CD4-positive, alpha-beta T cell treated with Interleukin-2 at 100 ng/mL for 4 hours (primary cell): ENCODE measurements around the gene FAM13C.
"Not testable (repeated sequence)": the region's sequence is repeated elsewhere in the genome, so short reads cannot be mapped to it uniquely, and the experiment has no call there.

Experiments used
- DNase-seq: peaks from one replicate; pipeline ENCODE4 v3.0.0-alpha.2; 2020; ENCODE audit warnings: low spot score

The FAM13C gene

DNA sequence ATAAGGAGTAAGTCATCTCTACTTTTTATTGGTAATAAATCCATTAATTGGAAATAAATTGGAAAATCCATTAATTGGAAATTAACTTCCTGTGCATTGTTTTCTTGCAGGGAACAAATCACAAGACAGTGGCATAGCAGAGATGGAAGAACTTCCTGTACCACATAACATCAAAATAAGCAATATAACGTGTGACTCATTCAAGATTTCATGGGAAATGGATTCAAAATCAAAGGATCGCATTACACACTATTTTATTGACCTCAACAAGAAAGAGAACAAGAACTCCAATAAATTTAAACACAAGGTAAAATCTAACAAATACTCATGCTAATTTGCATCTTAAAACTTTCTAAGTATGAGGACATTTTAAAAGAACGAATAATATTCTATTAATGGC is 128.2 kb downstream of the FAM13C start:
- DNase-seq: no peak

DNA sequence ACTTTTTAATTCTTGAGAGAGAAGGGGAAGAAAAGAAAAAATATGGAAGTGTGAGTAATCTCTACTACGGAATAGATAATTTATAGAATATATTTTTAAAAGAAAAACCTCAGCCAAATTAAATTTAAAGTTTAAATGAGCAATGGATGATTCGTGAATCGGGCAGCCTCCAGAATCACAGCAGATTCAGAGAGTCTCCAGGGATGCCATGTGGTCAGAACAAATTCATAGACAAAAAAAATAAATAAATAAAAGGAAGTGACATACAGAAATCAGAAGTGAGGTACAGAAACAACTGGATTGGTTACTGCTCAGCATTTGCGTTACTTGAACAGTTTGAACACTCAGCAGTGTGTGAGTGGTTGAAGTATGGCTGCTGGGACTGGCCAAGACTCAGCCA is 132.9 kb downstream of the FAM13C start:
- no peak for DNase-seq

DNA sequence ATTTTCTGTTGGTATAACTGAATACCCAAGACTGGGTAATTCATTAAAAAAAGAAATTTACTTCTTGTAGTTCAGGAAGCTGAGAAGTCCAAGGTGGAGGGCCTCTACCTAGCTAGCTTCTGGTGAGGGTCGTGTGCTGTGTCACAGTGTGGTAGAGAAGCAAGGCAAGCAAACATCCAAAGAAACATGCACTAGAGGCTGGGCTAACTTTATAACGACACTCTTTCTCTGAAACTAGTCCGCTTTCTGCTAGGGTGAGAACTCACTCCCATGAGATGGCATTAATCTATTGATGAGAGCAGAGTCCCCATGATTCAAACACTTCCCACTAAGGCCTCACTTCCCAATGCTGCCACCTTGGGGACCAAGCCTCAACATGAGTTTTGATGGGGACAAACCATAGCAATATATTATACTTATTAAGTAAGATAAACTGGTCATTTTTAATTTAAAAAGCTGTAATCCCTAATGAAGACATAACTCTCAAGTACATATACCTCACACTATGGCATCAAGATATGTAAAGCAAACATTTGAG is 135.1 kb downstream of the FAM13C start:
- no peak for DNase-seq

DNA sequence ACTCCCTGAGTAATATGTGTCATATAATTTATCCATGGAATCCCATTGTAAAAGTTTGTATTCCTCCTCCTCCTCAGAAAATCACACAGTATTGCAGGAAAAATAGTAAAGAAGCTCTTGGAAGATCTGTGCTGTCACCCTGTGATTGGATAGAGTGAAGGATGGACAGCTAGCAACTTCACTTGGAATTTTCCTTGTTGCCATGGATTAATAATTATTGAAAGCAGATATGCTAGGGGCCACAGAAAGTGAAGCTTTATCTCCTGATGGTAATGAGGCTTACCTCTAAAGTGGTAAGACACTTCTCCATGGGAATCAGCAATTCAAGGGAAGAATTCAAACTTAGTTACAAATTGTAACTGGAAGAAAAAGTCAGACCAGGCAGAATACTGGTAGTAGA is 137.1 kb downstream of the FAM13C start:
- no peak for DNase-seq

DNA sequence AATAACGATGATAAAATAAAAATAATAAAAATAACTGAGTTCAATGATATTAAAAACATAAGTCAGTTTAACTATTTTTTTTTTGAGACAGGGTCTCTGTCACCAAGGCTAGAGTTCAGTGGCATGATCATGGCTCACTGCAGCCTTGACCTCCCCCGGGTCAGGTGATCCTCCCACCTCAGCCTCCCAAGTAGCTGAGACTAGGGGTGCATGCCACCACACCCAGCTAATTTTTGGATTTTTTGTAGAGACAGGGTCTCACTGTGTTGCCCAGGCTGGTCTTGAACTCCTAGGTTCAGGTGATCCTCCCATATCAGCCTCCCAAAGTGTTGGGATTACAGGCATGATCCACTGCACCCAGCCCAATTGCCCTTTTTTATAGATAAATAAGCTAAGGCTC is 138.8 kb downstream of the FAM13C start:
- not testable (repeated sequence) for DNase-seq

DNA sequence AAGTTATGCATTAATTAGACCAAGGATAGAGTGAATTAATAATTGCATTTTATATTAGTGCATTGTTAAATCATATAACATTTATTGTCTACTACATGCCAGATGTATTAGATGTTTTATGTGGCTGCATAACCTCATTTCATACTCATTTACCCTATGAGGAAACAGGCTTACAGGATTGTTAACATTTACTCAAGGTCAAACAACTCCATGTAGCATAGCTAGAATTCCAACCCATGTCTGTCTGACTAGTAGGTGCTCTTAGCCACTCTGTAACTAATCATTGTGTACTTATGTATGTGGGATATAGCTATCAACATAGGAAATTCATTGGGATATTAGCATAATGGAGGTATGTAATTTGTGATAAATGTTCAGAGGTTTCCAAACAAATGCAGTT is 139.6 kb downstream of the FAM13C start:
- DNase-seq: no peak

DNA sequence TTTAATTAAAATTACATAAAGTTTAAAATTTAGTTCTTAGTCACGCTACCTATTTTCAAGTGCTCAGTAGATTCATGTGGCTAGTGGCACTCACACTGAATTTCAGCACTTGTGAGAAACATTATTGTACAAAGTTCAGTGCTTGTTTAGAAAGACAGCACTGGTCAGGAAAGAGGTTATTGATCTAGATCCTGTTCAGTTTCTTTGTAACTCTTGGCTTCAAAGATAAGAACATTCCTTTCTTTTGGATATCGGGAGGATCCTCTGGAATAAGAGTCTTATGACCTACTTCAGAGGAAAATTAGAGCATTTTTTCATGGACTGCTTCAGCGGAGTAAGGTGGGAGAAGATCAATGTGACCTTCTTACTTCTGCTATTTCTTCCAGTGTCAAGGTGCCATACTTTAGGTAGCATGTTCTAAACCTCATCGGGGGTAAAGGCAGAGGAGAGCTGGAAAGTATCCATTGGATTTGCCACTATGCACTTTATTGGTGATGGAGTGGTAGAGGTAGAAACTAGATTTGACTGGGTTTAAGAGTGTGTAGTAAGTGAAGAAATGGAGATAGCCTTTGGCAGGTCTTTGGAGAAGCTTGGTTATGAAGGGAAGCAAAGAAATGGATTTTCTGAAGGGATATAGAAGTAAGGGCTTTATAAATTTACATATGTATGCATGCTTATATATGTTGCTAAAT is 146.0 kb downstream of the FAM13C start:
- no peak for DNase-seq

DNA sequence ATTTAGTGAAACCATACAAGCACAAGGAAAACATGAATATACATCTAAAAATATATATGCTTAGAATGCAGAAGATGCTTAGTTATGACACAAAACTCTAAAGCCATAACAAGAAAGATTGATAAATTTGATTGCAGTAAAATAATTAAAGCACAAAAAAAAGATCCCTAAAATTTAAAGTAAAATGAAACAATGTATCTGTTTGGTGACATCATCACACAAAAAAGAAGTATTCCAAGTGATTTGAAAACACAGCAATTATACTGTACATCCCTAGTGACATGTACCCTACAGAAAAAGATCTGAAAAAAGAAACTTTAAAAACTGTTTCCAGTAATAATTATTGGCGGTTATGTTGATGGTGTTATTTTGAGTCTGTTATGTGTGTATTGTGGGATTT is 148.2 kb downstream of the FAM13C start:
- DNase-seq: no peak

DNA sequence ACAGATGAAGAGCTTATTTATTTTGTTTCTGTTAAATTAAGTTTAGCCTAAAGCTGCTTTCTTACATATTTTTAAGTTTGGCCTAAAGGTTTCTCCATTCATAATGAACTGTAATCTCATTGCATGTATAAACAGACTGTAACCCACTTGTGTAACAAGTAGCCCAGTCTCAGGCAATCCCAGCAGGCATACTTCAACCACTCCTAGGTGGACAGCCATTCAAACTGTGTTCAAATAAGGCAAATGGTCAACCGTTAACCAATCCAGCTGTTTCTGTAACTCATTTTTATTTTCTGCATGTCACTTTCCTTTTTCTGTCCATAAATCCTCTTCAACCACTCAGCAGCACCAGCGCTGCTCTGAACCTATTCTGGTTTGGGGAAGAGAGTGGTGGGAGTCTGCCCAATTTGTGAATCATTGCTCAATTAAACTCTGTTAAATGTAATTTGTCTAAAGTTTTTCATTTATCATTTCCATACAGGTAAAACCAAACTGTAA is 150.0 kb downstream of the FAM13C start:
- DNase-seq: no peak

DNA sequence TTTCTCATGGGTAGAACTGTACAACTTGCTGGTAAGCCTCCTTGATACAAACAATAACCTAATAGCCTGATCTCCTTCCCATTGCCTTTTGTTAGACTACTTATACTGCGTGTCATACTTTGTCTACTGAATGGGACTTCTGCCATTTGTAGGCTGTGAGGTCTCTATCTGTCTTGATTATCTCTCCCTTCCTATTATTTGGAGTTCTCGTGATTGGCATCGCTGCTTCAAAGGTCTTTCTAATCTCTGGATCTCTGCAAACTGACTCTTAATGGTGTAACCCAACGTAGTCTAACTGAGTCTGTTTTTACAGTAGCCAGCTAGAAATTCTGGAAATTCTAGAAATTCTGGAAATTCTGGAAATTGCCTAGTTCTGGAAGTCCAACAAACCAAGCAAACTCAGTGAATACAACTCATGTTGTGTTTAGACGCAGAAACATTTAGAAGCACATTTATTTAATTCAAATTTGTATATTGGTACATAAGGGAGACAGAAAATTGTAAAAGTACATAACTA is 156.1 kb downstream of the FAM13C start:
- no peak for DNase-seq
